Astrocyte (in vitro differentiated cells and primary cell): ENCODE results near the gene TRMT1.
A peak's percentile ranks its signal among the peaks of the same experiment; 100 is the strongest.

Experiments
- EZH2 ChIP-seq: IDR thresholded peaks from 2 replicates; pipeline ENCODE4 v1.6.1; 2012; ENCODE audit warnings: mild to moderate bottlenecking, low read length, inconsistent platforms; ENCODE audit not compliant: insufficient read depth
- TF ChIP-seq, protein P1 (sequence below): IDR thresholded peaks from 2 replicates; pipeline ENCODE4 v1.5.1; 2011; ENCODE audit warnings: low read depth, mild to moderate bottlenecking, inconsistent platforms, low read length, moderate library complexity; ENCODE audit not compliant: insufficient read depth

DNA sequence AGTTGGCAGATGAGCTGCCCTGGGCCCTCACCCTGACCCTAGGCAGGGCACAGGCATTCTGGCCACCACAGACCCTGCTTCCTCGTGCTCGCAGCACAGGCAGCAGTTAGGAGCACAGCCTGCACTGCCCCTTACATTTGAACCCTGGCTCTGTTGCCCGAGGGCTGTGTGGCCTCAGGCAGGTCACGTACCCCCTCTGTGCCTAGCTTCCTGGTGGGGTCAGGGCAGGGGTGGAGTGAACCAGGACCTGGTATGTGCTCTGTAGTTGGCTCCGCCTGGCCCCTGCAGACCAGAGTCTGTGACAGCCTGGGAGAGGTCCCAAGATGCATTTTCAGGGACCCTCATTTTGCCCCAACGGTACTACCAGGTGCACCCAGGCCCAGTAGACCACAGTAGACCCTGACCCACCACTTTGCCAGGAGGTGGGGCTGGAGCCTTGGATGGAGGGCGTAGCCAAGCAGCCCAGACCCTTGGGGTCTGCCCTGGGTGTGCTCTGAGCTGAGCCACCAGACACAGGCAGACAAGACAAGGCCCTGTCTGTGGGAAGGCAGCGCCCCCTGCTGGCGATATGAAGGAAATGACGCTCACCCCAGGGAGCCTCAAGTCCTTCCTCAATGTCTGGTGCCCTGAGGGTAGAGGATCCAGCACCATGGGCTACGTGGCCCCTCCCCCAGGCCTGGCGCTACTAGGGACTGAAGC, 23.0 kb downstream of the TRMT1 start:
- TF ChIP-seq, protein P1, sequence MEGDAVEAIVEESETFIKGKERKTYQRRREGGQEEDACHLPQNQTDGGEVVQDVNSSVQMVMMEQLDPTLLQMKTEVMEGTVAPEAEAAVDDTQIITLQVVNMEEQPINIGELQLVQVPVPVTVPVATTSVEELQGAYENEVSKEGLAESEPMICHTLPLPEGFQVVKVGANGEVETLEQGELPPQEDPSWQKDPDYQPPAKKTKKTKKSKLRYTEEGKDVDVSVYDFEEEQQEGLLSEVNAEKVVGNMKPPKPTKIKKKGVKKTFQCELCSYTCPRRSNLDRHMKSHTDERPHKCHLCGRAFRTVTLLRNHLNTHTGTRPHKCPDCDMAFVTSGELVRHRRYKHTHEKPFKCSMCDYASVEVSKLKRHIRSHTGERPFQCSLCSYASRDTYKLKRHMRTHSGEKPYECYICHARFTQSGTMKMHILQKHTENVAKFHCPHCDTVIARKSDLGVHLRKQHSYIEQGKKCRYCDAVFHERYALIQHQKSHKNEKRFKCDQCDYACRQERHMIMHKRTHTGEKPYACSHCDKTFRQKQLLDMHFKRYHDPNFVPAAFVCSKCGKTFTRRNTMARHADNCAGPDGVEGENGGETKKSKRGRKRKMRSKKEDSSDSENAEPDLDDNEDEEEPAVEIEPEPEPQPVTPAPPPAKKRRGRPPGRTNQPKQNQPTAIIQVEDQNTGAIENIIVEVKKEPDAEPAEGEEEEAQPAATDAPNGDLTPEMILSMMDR, result peak; percentile 63
- no peak for TF ChIP-seq EZH2
